Suprapubic skin (tissue), 4 donors: ENCODE data around the gene MAML1. TPM values are rescaled to one million over a fixed set of nuclear protein-coding genes. Genes with fewer than 3 reads are reported as not detected.

Experiments used
- DNase-seq, 2 donors: peaks; one replicate each; pipeline ENCODE4 v3.0.0-alpha.2; 2019; ENCODE audit warnings: low spot score in 2 of 2
- H3K27ac ChIP-seq: fragments of 200-600 bp; sonication (generic); one replicate; pipeline ENCODE4 v1.5.1; 2019
- H3K27me3 ChIP-seq: fragments of 200-600 bp; sonication (generic); one replicate; pipeline ENCODE4 v1.5.1; 2019
- H3K36me3 ChIP-seq: fragments of 200-600 bp; sonication (generic); one replicate; pipeline ENCODE4 v1.5.1; 2019
- H3K4me1 ChIP-seq: fragments of 200-600 bp; sonication (generic); one replicate; pipeline ENCODE4 v1.5.1; 2019
- H3K4me3 ChIP-seq: fragments of 200-600 bp; sonication (generic); one replicate; pipeline ENCODE4 v1.5.1; 2019; ENCODE audit warnings: mild to moderate bottlenecking
- H3K9me3 ChIP-seq: fragments of 200-600 bp; sonication (generic); one replicate; pipeline ENCODE4 v1.5.1; 2019
- EP300 ChIP-seq: sonication (generic); formaldehyde crosslinking; IDR thresholded peaks from one replicate; pipeline ENCODE4 v1.6.1; 2017; ENCODE audit warnings: antibody characterized with exemption
- POLR2A ChIP-seq, 2 donors: fragments of 450-650 bp; IDR thresholded peaks; one replicate each; pipeline ENCODE4 v1.6.1; 2017; ENCODE audit warnings: antibody characterized with exemption in 2 of 2, mild to moderate bottlenecking in 2 of 2, moderate library complexity in 2 of 2
- POLR2AphosphoS5 ChIP-seq, 3 donors: sonication (generic); formaldehyde crosslinking; IDR thresholded peaks; one replicate each; pipeline ENCODE4 v1.6.1; 2017; ENCODE audit warnings: antibody characterized with exemption in 3 of 3
- WGBS: methylation state at CpG from one replicate; pipeline ENCODE4 v1.1.5; 2018; 5-methylcytosine and 5-hydroxymethylcytosine counted together
- total RNA-seq, 4 donors: library from RNA; depleted of rRNA; stranded (reverse); fragments of >200 nt; gene quantifications; one replicate each; pipeline ENCODE4 v1.1.0, GENCODE V29; 2016
- TF ChIP-seq, protein P1 (sequence below), 2 donors: fragments of 200-600 bp in 1 of 2; fragments of 450-650 bp in 1 of 2; sonication (generic) in 1 of 2; IDR thresholded peaks; one replicate each; pipeline ENCODE4 v1.5.1; 2016 to 2019; ENCODE audit warnings: antibody characterized with exemption in 2 of 2, mild to moderate bottlenecking in 1 of 2, moderate library complexity in 1 of 2

The MAML1 gene
- total RNA-seq, 4 donors from 2014 or later, result 26.5 to 45.0 (median 38.6) TPM

DNA sequence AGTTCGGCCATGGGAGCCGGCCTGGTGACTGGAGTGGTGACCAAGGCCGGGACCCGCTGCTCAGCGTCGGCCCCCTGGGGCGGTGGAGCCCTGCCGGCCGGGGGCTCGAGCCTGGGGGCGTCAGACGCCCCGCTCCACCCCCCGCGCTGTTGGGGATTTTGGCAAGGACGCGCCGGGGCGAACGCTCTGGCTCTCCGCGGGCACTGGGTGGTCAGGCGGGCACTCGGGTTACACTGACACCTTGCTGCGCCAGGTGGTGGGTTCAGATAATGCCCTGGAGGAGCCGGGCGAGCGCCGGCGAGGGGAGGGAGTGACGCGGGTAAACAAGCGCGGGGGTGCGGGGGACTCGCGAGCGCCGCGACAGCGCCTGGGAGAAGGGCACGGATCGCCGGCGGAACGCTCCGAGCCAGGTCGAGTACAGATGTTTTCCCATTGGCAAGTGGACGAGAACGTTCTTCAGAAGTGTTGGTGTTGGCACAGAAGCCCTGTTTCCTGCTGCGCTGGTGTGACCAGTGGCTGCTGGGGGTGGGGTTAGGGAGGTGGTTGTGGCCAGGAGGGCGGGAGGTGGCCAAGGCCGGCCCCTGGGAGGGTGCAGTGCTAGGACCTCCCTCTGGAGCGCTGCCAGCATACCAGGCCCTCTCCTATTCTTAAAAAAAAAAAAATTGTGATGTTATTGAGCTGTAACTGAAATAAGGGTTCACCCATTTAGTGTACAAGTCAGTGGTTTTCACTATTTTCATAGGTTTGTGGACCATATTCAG is 88.9 kb downstream of the MAML1 start:
- TF ChIP-seq POLR2A (IDR thresholded peaks at IDR 0.05) (peak in 1 of 2 donors; percentile 91), EP300 (no peak), POLR2AphosphoS5 (IDR thresholded peaks at IDR 0.05) (peak; percentile 56 to 81 (median 74))
- Histone ChIP-seq H3K9me3 (no peaks in the 10 kb centered on the region), H3K4me1 (peaks cover 79% of the 10 kb centered on the region), H3K4me3 (peak overlapping the region; percentile 98), H3K27ac (peak overlapping the region; percentile 99), H3K36me3 (peaks cover 39% of the 10 kb centered on the region), H3K27me3 (no peaks in the 10 kb centered on the region)
- WGBS, result under 1% methylated on average over 40 of the region's 54 CpGs
- peak; percentile 98 for DNase-seq

DNA sequence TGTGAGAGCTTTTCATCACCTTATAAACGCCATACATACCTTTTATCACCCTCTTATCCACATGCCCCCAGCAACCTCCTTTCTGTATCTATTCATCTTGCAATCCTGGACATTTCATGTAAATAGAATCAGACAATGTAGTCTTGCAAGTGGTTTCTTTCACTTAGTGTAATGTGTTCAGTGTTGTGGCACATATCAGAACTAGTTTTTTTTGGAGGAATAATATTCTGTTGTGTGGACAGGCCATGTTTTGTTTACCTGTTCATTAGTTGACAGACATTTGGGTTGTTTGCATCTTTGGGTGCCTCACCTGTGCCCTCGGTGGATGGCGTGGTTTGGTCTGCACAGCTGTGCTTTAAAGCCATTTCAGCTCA is 89.4 kb downstream of the MAML1 start:
- H3K4me1 ChIP-seq, result peaks cover 78% of the 10 kb centered on the region
- no peaks in the 10 kb centered on the region for H3K27me3 ChIP-seq
- no peak for DNase-seq
- peaks cover 45% of the 10 kb centered on the region for H3K36me3 ChIP-seq
- peak overlapping the region; percentile 98 for H3K4me3 ChIP-seq
- no peaks in the 10 kb centered on the region for H3K9me3 ChIP-seq
- peak overlapping the region; percentile 99 for H3K27ac ChIP-seq
- TF ChIP-seq, protein P1, sequence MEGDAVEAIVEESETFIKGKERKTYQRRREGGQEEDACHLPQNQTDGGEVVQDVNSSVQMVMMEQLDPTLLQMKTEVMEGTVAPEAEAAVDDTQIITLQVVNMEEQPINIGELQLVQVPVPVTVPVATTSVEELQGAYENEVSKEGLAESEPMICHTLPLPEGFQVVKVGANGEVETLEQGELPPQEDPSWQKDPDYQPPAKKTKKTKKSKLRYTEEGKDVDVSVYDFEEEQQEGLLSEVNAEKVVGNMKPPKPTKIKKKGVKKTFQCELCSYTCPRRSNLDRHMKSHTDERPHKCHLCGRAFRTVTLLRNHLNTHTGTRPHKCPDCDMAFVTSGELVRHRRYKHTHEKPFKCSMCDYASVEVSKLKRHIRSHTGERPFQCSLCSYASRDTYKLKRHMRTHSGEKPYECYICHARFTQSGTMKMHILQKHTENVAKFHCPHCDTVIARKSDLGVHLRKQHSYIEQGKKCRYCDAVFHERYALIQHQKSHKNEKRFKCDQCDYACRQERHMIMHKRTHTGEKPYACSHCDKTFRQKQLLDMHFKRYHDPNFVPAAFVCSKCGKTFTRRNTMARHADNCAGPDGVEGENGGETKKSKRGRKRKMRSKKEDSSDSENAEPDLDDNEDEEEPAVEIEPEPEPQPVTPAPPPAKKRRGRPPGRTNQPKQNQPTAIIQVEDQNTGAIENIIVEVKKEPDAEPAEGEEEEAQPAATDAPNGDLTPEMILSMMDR (IDR thresholded peaks at IDR 0.05), result no peak
- TF ChIP-seq EP300 (no peak), POLR2AphosphoS5 (IDR thresholded peaks at IDR 0.05) (no peak), POLR2A (IDR thresholded peaks at IDR 0.05) (no peak)
- WGBS, result 38% methylated on average over 3 of the region's 3 CpGs

DNA sequence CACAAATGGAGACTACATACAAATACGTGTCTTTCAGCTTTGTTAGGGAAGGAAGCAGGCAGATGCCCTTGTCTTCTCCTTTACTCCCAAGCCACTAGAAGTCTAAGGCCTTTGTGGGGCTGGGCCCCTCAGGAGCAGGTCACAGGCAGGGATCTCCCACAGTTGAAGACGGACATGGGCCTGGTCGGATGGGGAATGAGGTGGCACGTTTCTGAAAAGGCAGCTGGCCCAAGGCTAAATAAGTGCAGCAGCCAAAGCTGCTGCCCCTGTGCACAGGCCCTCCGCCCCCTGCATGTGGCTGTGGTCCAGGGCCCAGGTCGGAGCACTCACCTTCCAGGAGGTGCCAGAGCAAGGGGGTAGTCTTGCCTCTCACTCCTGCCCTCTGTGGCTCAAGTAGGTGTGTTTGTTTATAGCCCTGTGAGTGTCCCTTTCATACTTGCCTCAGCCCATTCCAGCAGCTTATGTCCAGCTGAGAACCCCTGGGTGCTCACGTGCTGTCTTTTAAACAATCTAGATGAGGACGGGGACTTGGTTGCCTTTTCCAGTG is 89.9 kb downstream of the MAML1 start:
- TF ChIP-seq POLR2A (IDR thresholded peaks at IDR 0.05) (no peak), POLR2AphosphoS5 (IDR thresholded peaks at IDR 0.05) (no peak), EP300 (no peak)
- TF ChIP-seq, protein P1 (IDR thresholded peaks at IDR 0.05), result no peak
- Histone ChIP-seq H3K9me3 (no peaks in the 10 kb centered on the region), H3K4me1 (peaks cover 76% of the 10 kb centered on the region), H3K27me3 (no peaks in the 10 kb centered on the region), H3K4me3 (peak overlapping the region; percentile 98), H3K36me3 (peaks cover 49% of the 10 kb centered on the region), H3K27ac (no peak overlapping the region)
- 52% methylated on average over 8 of the region's 8 CpGs for WGBS
- DNase-seq, result no peak

DNA sequence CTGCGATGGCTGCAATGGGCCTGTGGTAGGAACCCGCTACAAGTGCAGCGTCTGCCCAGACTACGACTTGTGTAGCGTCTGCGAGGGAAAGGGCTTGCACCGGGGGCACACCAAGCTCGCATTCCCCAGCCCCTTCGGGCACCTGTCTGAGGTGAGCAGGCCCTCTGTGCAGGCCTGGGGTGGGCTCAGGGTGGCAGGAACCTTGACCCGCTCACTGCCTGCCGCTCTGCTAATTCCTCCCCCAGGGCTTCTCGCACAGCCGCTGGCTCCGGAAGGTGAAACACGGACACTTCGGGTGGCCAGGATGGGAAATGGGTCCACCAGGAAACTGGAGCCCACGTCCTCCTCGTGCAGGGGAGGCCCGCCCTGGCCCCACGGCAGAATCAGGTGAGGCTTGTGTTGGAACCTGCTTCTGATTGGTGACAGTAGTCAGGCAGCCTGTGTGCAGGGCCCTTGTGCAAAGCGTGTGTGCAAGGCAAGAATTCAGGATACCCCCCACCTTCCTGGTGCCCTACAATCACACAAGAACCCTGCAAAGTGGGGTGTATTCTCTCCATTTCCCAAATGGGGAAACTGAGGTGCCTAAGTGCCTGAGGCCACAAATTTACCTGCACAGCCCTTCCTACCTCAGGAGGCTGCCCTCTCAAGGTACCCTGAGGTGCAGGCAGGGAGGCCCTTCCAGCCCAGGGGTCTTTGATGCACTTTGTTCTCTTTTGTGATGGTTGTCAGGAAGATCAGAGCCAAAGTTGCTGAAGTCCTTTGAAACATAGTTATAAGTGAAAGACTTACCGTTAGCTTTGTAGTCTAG is 91.5 kb downstream of the MAML1 start:
- Histone ChIP-seq H3K27ac (no peak overlapping the region), H3K4me1 (peaks cover 67% of the 10 kb centered on the region), H3K4me3 (peak overlapping the region; percentile 98)

DNA sequence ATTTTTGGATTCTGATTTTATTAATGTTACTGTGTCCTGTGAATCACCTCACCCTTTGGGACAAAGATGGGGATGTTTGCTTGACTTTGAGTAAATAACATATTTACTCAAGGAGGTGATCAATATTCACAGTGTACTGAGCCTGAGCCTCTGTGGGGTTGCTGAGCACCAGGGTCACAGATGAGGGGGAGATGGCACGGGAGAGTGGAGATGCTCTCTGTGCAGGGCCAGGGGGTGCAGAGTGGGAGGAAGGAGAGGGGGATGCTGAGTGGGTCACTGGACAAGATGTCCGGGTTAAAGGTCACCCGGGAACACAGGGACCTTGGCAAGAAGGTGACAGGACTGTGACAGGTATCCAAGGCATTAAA is 92.1 kb downstream of the MAML1 start:
- 83% methylated on average over 3 of the region's 3 CpGs for WGBS
- Histone ChIP-seq H3K27ac (no peak overlapping the region), H3K4me3 (peak overlapping the region; percentile 98), H3K27me3 (no peaks in the 10 kb centered on the region), H3K36me3 (peaks cover 70% of the 10 kb centered on the region), H3K4me1 (peaks cover 61% of the 10 kb centered on the region), H3K9me3 (no peaks in the 10 kb centered on the region)
- no peak for DNase-seq
- TF ChIP-seq POLR2A (IDR thresholded peaks at IDR 0.05), result no peak
- no peak for TF ChIP-seq EP300
- TF ChIP-seq POLR2AphosphoS5 (IDR thresholded peaks at IDR 0.05), result no peak
- TF ChIP-seq, protein P1 (IDR thresholded peaks at IDR 0.05), result no peak

More for the DNA sequence above, 91.5 kb downstream of the MAML1 start:
- Histone ChIP-seq H3K36me3 (peaks cover 64% of the 10 kb centered on the region), H3K9me3 (no peaks in the 10 kb centered on the region), H3K27me3 (no peaks in the 10 kb centered on the region)
- DNase-seq, result no peak
- TF ChIP-seq EP300 (no peak), POLR2A (IDR thresholded peaks at IDR 0.05) (no peak), POLR2AphosphoS5 (IDR thresholded peaks at IDR 0.05) (no peak)
- TF ChIP-seq, protein P1 (IDR thresholded peaks at IDR 0.05), result no peak
- WGBS, result 86% methylated on average over 11 of the region's 22 CpGs
